Endothelial cell of umbilical vein (primary cell): Measurements from ENCODE around the gene HERC5.

Experiments used
- EZH2 ChIP-seq: IDR thresholded peaks from 2 replicates; pipeline ENCODE4 v1.6.1; 2012; ENCODE audit warnings: borderline replicate concordance, low read depth, mild to moderate bottlenecking, moderate library complexity, low read length, inconsistent platforms; ENCODE audit not compliant: severe bottlenecking
- FOS ChIP-seq: IDR thresholded peaks from 2 replicates; pipeline ENCODE4 v1.6.1; 2011; ENCODE audit warnings: mild to moderate bottlenecking, low read length, moderate library complexity, borderline replicate concordance; ENCODE audit not compliant: insufficient read depth
- GATA2 ChIP-seq: IDR thresholded peaks from 2 replicates; pipeline ENCODE4 v1.7.0; 2011; ENCODE audit warnings: low read depth, mild to moderate bottlenecking, moderate library complexity, mixed read lengths, low read length; ENCODE audit not compliant: insufficient read length, insufficient read depth
- JUN ChIP-seq: IDR thresholded peaks from 2 replicates; pipeline ENCODE4 v1.6.1; 2011; ENCODE audit warnings: borderline replicate concordance, low read depth; ENCODE audit not compliant: insufficient read length, insufficient read depth
- MYC ChIP-seq: IDR thresholded peaks from one replicate; pipeline ENCODE4 v1.6.1; 2011; ENCODE audit warnings: mild to moderate bottlenecking, low read depth, low read length
- POLR2A ChIP-seq: IDR thresholded peaks from 2 replicates; pipeline ENCODE4 v1.6.1; 2012; ENCODE audit warnings: low read depth, mild to moderate bottlenecking, control low read depth, low read length
- POLR2AphosphoS5 ChIP-seq: IDR thresholded peaks from 2 replicates; pipeline ENCODE4 v1.6.1; 2012; ENCODE audit warnings: low read depth, mild to moderate bottlenecking, control low read depth, low read length, moderate library complexity; ENCODE audit not compliant: insufficient read depth
- TF ChIP-seq, protein P1 (sequence below), 2 donors: IDR thresholded peaks; 1 replicate in 1 of 2; 2 replicates in 1 of 2; pipeline ENCODE4 v1.5.1; 2011; ENCODE audit warnings: low read length in 2 of 2, mild to moderate bottlenecking in 2 of 2, moderate library complexity in 2 of 2, control low read depth in 1 of 2, inconsistent platforms in 1 of 2, low read depth in 1 of 2; ENCODE audit not compliant: insufficient read depth in 1 of 2; ENCODE audit errors: extremely low read depth in 1 of 2
- TF ChIP-seq, protein P2 (sequence below): IDR thresholded peaks from 2 replicates; pipeline ENCODE4 v1.6.1; 2011; ENCODE audit not compliant: insufficient read depth, insufficient read length

DNA sequence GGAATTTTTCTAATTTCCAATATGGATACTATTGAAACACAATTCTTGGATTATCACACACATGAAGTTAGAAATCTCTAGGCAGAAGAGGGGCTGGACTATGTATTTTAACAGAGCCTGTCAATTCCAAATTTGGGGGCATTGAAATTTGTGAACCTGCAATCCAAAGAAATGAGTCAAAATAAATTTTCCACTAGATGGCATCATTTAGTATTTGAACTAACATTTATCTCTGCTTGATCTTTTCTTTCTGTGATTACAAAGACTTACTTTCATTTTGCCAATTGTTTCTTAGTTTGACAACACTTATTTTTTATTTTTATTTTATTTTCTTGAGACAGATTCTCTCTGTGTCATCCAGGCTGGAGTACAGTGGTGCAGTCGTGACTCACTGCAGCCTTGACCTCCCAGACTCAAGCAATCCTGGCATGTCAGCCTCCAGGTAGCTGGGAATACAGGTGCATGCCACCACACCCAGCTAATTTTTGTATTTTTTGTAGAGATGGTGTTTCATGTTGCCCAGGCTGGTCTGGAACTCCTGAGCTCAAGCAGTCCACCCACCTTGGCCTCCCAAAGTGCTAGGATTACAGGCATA is 69.4 kb downstream of the HERC5 start:
- TF ChIP-seq POLR2A (no peak), FOS (peak; percentile 7), MYC (no peak), EZH2 (no peak), JUN (no peak), POLR2AphosphoS5 (no peak), GATA2 (peak; percentile 53)
- TF ChIP-seq, protein P1, sequence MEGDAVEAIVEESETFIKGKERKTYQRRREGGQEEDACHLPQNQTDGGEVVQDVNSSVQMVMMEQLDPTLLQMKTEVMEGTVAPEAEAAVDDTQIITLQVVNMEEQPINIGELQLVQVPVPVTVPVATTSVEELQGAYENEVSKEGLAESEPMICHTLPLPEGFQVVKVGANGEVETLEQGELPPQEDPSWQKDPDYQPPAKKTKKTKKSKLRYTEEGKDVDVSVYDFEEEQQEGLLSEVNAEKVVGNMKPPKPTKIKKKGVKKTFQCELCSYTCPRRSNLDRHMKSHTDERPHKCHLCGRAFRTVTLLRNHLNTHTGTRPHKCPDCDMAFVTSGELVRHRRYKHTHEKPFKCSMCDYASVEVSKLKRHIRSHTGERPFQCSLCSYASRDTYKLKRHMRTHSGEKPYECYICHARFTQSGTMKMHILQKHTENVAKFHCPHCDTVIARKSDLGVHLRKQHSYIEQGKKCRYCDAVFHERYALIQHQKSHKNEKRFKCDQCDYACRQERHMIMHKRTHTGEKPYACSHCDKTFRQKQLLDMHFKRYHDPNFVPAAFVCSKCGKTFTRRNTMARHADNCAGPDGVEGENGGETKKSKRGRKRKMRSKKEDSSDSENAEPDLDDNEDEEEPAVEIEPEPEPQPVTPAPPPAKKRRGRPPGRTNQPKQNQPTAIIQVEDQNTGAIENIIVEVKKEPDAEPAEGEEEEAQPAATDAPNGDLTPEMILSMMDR (IDR thresholded peaks at IDR 0.05; ENCODE audit: extremely low read depth in 1 of 2, insufficient read depth in 1 of 2, low read depth in 1 of 2, low read length in 2 of 2) = peak in 1 of 2 donors; percentile 1
- TF ChIP-seq, protein P2, sequence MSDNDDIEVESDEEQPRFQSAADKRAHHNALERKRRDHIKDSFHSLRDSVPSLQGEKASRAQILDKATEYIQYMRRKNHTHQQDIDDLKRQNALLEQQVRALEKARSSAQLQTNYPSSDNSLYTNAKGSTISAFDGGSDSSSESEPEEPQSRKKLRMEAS = no peak
